PC-3 (cell line): Measurements from ENCODE around the gene SLC25A4. TPM values are rescaled to one million over a fixed set of nuclear protein-coding genes. Genes with fewer than 3 reads are reported as not detected.

Experiments used
- ATAC-seq: fragments of 200-7000 bp; cut with Tn5 transposase; 2 replicates; pipeline ENCODE4 v1.9.1; 2020; ENCODE audit warnings: mild to moderate bottlenecking, moderate library complexity
- BruUV-seq: library from RNA; stranded (reverse); fragments of 400-500 nt; replicated peaks from 2 replicates; lab custom pipeline; 2021; lab: Mats Ljungman, UMichigan
- CTCF ChIA-PET: fragments of 300-600 bp; sonication (Branson Sonifier 250); formaldehyde crosslinking; loops from one replicate; lab custom pipeline; 2022; ENCODE audit warnings: antibody characterized with exemption; lab: Charles Lee
- POLR2A ChIA-PET: fragments of 300-600 bp; sonication (Branson Sonifier 250); formaldehyde crosslinking; loops from one replicate; lab custom pipeline; 2022; ENCODE audit warnings: antibody characterized with exemption; ENCODE audit not compliant: unreplicated experiment; lab: Charles Lee
- DNase-seq: peaks from one replicate; pipeline ENCODE4 v3.0.0-alpha.2; 2015
- H2AFZ ChIP-seq: fragments of 300-600 bp; sonication (generic); 2 replicates; pipeline ENCODE4 v1.6.0; 2016; ENCODE audit warnings: antibody characterized with exemption, low read length
- H3F3A ChIP-seq: fragments of 300-600 bp; sonication (generic); one replicate; pipeline ENCODE4 v1.6.0; 2017; ENCODE audit warnings: antibody characterized with exemption, low read length, control low read depth, mild to moderate bottlenecking; ENCODE audit not compliant: unreplicated experiment
- H3K27ac ChIP-seq: fragments of 300-600 bp; sonication (generic); 2 replicates; pipeline ENCODE4 v1.5.1; 2016; ENCODE audit warnings: mild to moderate bottlenecking, low read length
- H3K27me3 ChIP-seq: fragments of 300-600 bp; sonication (generic); 2 replicates; pipeline ENCODE4 v1.6.1; 2016; ENCODE audit warnings: low read length, mixed read lengths
- H3K36me3 ChIP-seq: fragments of 300-600 bp; sonication (generic); 2 replicates; pipeline ENCODE4 v1.6.1; 2016; ENCODE audit warnings: low read depth, mixed run types, low read length, mixed read lengths
- H3K4me1 ChIP-seq: fragments of 300-600 bp; sonication (generic); 2 replicates; pipeline ENCODE4 v1.5.1; 2016; ENCODE audit warnings: low read length; ENCODE audit not compliant: insufficient read depth
- H3K4me2 ChIP-seq: fragments of 300-600 bp; sonication (generic); 2 replicates; pipeline ENCODE4 v1.6.0; 2016; ENCODE audit warnings: low read length
- H3K4me3 ChIP-seq: fragments of 300-600 bp; sonication (generic); 2 replicates; pipeline ENCODE4 v1.5.1; 2016; ENCODE audit warnings: mild to moderate bottlenecking, low read length, mixed read lengths
- H3K79me2 ChIP-seq: fragments of 300-600 bp; sonication (generic); 2 replicates; pipeline ENCODE4 v1.6.1; 2017; ENCODE audit warnings: low read length, mixed read lengths
- H3K9ac ChIP-seq: fragments of 300-600 bp; sonication (generic); 2 replicates; pipeline ENCODE4 v1.6.0; 2016; ENCODE audit warnings: mild to moderate bottlenecking, low read length
- H3K9me2 ChIP-seq: fragments of 300-600 bp; sonication (generic); replicated peaks from 2 replicates; pipeline ENCODE4 v1.6.1; 2016; ENCODE audit warnings: mixed run types, low read length, mixed read lengths
- H3K9me3 ChIP-seq: fragments of 300-600 bp; sonication (generic); 2 replicates; pipeline ENCODE4 v1.6.1; 2016; ENCODE audit warnings: low read length, mixed read lengths
- H4K20me1 ChIP-seq: fragments of 300-600 bp; sonication (generic); 2 replicates; pipeline ENCODE4 v1.6.1; 2016; ENCODE audit warnings: low read length, mixed read lengths
- EZH2 ChIP-seq: fragments of 300-600 bp; sonication (generic); IDR thresholded peaks from one replicate; pipeline ENCODE4 v1.6.1; 2017; ENCODE audit warnings: antibody characterized with exemption, mild to moderate bottlenecking, low read length; ENCODE audit not compliant: unreplicated experiment
- EZH2phosphoT487 ChIP-seq: fragments of 300-600 bp; sonication (generic); IDR thresholded peaks from 2 replicates; pipeline ENCODE4 v1.6.1; 2018; ENCODE audit warnings: mild to moderate bottlenecking, antibody characterized with exemption, low read length, borderline replicate concordance
- intact Hi-C: fragments of 100-400 bp; cut with micrococcal nuclease; formaldehyde crosslinking; loops from 2 replicates; pipeline ENCODE4 v1.9.0; 2023
- total RNA-seq: library from RNA; depleted of rRNA; stranded (reverse); fragments of >200 nt; gene quantifications from 2 replicates; pipeline ENCODE4 v1.2.3, GENCODE V29; 2014
- TF ChIP-seq, protein P1 (sequence below): fragments of 300-600 bp; sonication (generic); conservative IDR thresholded peaks from 2 replicates; pipeline ENCODE4 v1.5.1; 2017; ENCODE audit warnings: antibody characterized with exemption, low read depth, mild to moderate bottlenecking, low read length

Gene SLC25A4
- total RNA-seq, 1 experiment from 2014 or later = 23.2 TPM

- ATAC-seq (no peak), DNase-seq (no peak)
- no peak overlapping the region for H3K4me3 ChIP-seq
- no peaks in the 10 kb centered on the region for H3K9me3 ChIP-seq
- no peaks in the 10 kb centered on the region for H3F3A ChIP-seq
- no peak overlapping the region for H3K27ac ChIP-seq
- no peak overlapping the region for H3K4me2 ChIP-seq
- TF ChIP-seq EZH2phosphoT487 = no peak
- TF ChIP-seq, protein P1, sequence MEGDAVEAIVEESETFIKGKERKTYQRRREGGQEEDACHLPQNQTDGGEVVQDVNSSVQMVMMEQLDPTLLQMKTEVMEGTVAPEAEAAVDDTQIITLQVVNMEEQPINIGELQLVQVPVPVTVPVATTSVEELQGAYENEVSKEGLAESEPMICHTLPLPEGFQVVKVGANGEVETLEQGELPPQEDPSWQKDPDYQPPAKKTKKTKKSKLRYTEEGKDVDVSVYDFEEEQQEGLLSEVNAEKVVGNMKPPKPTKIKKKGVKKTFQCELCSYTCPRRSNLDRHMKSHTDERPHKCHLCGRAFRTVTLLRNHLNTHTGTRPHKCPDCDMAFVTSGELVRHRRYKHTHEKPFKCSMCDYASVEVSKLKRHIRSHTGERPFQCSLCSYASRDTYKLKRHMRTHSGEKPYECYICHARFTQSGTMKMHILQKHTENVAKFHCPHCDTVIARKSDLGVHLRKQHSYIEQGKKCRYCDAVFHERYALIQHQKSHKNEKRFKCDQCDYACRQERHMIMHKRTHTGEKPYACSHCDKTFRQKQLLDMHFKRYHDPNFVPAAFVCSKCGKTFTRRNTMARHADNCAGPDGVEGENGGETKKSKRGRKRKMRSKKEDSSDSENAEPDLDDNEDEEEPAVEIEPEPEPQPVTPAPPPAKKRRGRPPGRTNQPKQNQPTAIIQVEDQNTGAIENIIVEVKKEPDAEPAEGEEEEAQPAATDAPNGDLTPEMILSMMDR = no peak
- no peak for TF ChIP-seq EZH2
- intact Hi-C loops = loop anchor here (5.0 kb wide), 1 partner anchor 43 kb away; no protein-coding TSS in a partner anchor
- no TSS peak for BruUV-seq
- H3K27me3 ChIP-seq = no peaks in the 10 kb centered on the region
- no peak overlapping the region for H2AFZ ChIP-seq
- H3K9ac ChIP-seq = no peak overlapping the region
- H3K36me3 ChIP-seq = no peaks in the 10 kb centered on the region
- CTCF ChIA-PET = no interaction called here
- H3K4me1 ChIP-seq = peaks cover 7% of the 10 kb centered on the region; the same call in 1 of the 2 replicates
- peaks cover 6% of the 10 kb centered on the region; the same call in 1 of the 2 replicates for H4K20me1 ChIP-seq
- peaks cover 13% of the 10 kb centered on the region for H3K79me2 ChIP-seq
- POLR2A ChIA-PET = no interaction called here
- H3K9me2 ChIP-seq = no peaks in the 10 kb centered on the region
Measured at GRCh38 chr4:185139736-185140135, 3.3 kb upstream of the SLC25A4 start.

DNA sequence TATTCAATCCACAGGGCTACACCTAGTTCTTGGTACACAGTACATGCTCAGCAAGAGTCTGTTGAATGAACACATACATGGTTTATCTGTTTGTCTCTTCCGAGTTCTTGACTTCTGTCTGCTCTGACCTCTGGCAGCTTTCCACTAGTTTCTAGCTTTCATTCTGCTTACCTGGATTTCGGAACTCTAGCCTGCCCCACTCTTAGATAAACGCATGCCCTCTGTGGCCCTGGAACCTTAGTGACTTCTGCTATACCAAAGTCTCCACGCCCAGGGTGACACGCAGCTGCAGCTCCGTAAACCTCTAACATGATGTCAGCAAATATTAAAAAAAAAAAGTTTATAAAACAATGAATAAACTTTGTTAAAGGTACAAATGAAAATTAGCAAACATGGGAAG, 1.3 kb upstream of the SLC25A4 start:
- intact Hi-C loops = loop anchor here (2.0 to 5.0 kb wide), 2 partner anchors 41 to 163 kb away; no protein-coding TSS in a partner anchor

More for the DNA sequence above, 1.3 kb upstream of the SLC25A4 start:
- Histone ChIP-seq H3K4me1 (peaks cover 7% of the 10 kb centered on the region; the same call in 1 of the 2 replicates), H3F3A (no peaks in the 10 kb centered on the region), H4K20me1 (peaks cover 6% of the 10 kb centered on the region; the same call in 1 of the 2 replicates), H3K4me3 (no peak overlapping the region), H3K27ac (no peak overlapping the region), H3K9ac (no peak overlapping the region), H2AFZ (no peak overlapping the region), H3K79me2 (peaks cover 17% of the 10 kb centered on the region), H3K4me2 (no peak overlapping the region), H3K27me3 (no peaks in the 10 kb centered on the region), H3K9me3 (no peaks in the 10 kb centered on the region), H3K9me2 (no peaks in the 10 kb centered on the region), H3K36me3 (no peaks in the 10 kb centered on the region)
- ChIA-PET POLR2A (no interaction called here), CTCF (no interaction called here)
- DNase-seq = no peak
- TF ChIP-seq, protein P1 = no peak
- TF ChIP-seq EZH2 (no peak), EZH2phosphoT487 (no peak)
- BruUV-seq = no TSS peak
- no peak for ATAC-seq
